ENCODE data around the gene TMEM151A. TPM values are rescaled to one million over a fixed set of nuclear protein-coding genes. Genes with fewer than 3 reads are reported as not detected.

Gene TMEM151A
- total RNA-seq, 2 donors from 2014 or later, result 0.27 TPM; not detected in 1

GRCh38 chr11:66339686-66340483 is 48.2 kb downstream of the TMEM151A start:
- H3K27me3 ChIP-seq (replicated peaks; ENCODE audit: insufficient read depth), result no peaks in the 10 kb centered on the region
- no peak overlapping the region for H3K4me3 ChIP-seq
- TF ChIP-seq CTCF (IDR thresholded peaks at IDR 0.05), result no peak
- no peak overlapping the region for H3K27ac ChIP-seq
- H3K9me3 ChIP-seq, result no peaks in the 10 kb centered on the region
- DNase-seq (ENCODE audit: low spot score) (no peak), ATAC-seq (ENCODE audit: insufficient number of reproducible peaks, low FRiP score, low read depth) (no peak)
- H3K4me1 ChIP-seq (ENCODE audit: control insufficient read depth in 1 of 2, low read depth in 2 of 2), result peaks cover 23 to 33% of the 10 kb centered on the region in 2 donors
- peaks cover 29% of the 10 kb centered on the region for H3K36me3 ChIP-seq

- no peaks in the 10 kb centered on the region for H3K27me3 ChIP-seq (replicated peaks; ENCODE audit: insufficient read depth)
- peaks cover 29% of the 10 kb centered on the region for H3K36me3 ChIP-seq
- no peaks in the 10 kb centered on the region for H3K9me3 ChIP-seq
- no peak for TF ChIP-seq CTCF (IDR thresholded peaks at IDR 0.05)
- H3K27ac ChIP-seq, result no peak overlapping the region
- ATAC-seq (ENCODE audit: insufficient number of reproducible peaks, low FRiP score, low read depth), result no peak
- no peak overlapping the region for H3K4me3 ChIP-seq
- peaks cover 19 to 32% of the 10 kb centered on the region in 2 donors for H3K4me1 ChIP-seq (ENCODE audit: control insufficient read depth in 1 of 2, low read depth in 2 of 2)
- DNase-seq (ENCODE audit: low spot score), result no peak
Observed at GRCh38 chr11:66340596-66341501, 49.2 kb downstream of the TMEM151A start.

GRCh38 chr11:66341502-66342126 is 49.9 kb downstream of the TMEM151A start:
- no peak overlapping the region for H3K27ac ChIP-seq
- DNase-seq (ENCODE audit: low spot score) (no peak), ATAC-seq (ENCODE audit: insufficient number of reproducible peaks, low FRiP score, low read depth) (no peak)
- peaks cover 24 to 36% of the 10 kb centered on the region in 2 donors for H3K4me1 ChIP-seq (ENCODE audit: control insufficient read depth in 1 of 2, low read depth in 2 of 2)
- H3K9me3 ChIP-seq, result no peaks in the 10 kb centered on the region
- TF ChIP-seq CTCF (IDR thresholded peaks at IDR 0.05), result no peak
- H3K27me3 ChIP-seq (replicated peaks; ENCODE audit: insufficient read depth), result no peaks in the 10 kb centered on the region
- H3K4me3 ChIP-seq, result no peak overlapping the region
- H3K36me3 ChIP-seq, result peaks cover 29% of the 10 kb centered on the region

GRCh38 chr11:66343176-66343575 is 51.5 kb downstream of the TMEM151A start:
- ATAC-seq (ENCODE audit: insufficient number of reproducible peaks, low FRiP score, low read depth), result no peak
- TF ChIP-seq CTCF (IDR thresholded peaks at IDR 0.05), result no peak
- no peak for DNase-seq (ENCODE audit: low spot score)
- Histone ChIP-seq H3K27ac (no peak overlapping the region), H3K4me3 (no peak overlapping the region), H3K36me3 (peaks cover 29% of the 10 kb centered on the region), H3K9me3 (no peaks in the 10 kb centered on the region), H3K4me1 (ENCODE audit: control insufficient read depth in 1 of 2, low read depth in 2 of 2) (peaks cover 25 to 38% of the 10 kb centered on the region in 2 donors), H3K27me3 (replicated peaks; ENCODE audit: insufficient read depth) (no peaks in the 10 kb centered on the region)

Measured in thoracic aorta (tissue), 2 donors.